Colonic mucosa (tissue), 4 donors: ENCODE results near the gene PLEKHH2. TPM values are rescaled to one million over a fixed set of nuclear protein-coding genes. Genes with fewer than 3 reads are reported as not detected.

Source experiments
- DNase-seq: peaks from one replicate; pipeline ENCODE4 v3.0.0-alpha.2; 2020
- H3K27ac ChIP-seq: fragments of 200-600 bp; one replicate; pipeline ENCODE4 v1.8.0; 2021
- H3K27me3 ChIP-seq: fragments of 200-600 bp; one replicate; pipeline ENCODE4 v1.8.0; 2021
- H3K36me3 ChIP-seq: fragments of 200-600 bp; one replicate; pipeline ENCODE4 v1.8.0; 2021
- H3K4me1 ChIP-seq: fragments of 200-600 bp; one replicate; pipeline ENCODE4 v1.8.0; 2021; ENCODE audit warnings: mild to moderate bottlenecking
- H3K4me3 ChIP-seq: fragments of 200-600 bp; one replicate; pipeline ENCODE4 v1.8.0; 2021
- H3K9ac ChIP-seq, 2 donors: one replicate each; pipeline ENCODE4 v1.7.0; 2013; ENCODE audit warnings: control low read depth in 2 of 2, low read depth in 2 of 2, low read length in 2 of 2
- H3K9me3 ChIP-seq: fragments of 200-600 bp; one replicate; pipeline ENCODE4 v1.8.0; 2021
- CTCF ChIP-seq: fragments of 200-600 bp; IDR thresholded peaks from one replicate; pipeline ENCODE4 v1.8.0; 2022; ENCODE audit warnings: antibody characterized with exemption, mild to moderate bottlenecking
- intact Hi-C: fragments of 100-400 bp; cut with DNase I; formaldehyde crosslinking; loops from one replicate; pipeline ENCODE4 v1.14.1; 2022
- total RNA-seq, 2 donors: library from RNA; stranded (reverse); fragmentation: NEBNext Ultra II Directional in 1 of 2; extraction: Animal tissue kit (Norgen Biotek cat#: 25700) in 1 of 2; gene quantifications; one replicate each; pipeline ENCODE4 v1.2.1, GENCODE V29; 2021
- donor health status: healthy.
- donor health status: DM: no; HTN: no; CAD: no.
- donor health status: DM: no; HTN: no; CAD: no.

PLEKHH2 gene
- total RNA-seq, 2 donors from 2014 or later = 1.6 to 5.5 TPM

DNA sequence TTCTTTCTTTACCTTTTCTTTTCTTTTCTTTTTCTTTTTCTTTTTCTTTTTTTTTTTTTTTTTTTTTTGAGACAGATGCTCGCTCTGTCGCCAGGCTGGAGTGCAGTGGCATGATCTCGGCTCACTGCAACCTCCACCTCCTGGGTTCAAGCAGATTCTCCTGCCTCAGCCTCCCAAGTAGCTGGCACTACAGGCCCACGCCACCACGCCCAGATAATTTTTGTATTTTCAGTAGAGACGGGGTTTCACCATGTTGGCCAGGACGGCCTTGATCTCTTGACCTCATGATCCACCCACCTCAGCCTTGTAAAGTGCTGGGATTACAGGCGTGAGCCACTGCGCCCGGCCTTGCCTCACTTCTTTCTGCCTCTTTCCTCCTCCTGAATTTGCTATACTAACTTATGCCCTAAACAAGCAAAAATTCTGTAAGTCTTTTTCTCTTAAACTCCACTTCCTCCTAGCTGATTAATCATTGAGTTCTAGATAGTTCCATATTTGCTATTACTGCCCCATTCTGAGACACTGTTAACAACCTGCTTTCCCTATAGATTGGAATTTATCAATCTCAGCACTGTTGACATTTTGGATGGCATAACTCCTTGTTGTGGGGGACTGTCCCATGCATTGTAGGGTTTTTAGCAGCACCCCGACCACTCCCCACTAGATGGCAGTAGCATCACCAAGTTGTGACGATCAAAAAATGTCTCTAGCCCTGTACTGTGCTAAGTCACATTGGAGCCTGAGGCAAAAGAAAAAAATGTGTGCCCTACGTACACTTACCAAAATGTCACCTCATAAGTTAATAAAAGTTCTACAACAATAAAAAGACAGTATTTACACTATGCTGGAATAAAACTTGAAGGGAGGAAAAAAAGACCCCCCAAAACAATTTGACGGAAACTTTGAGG lies 24.8 kb upstream of the PLEKHH2 start:
- H3K9ac ChIP-seq = no peak overlapping the region

GRCh38 chr2:43612944-43613343 lies 24.1 kb upstream of the PLEKHH2 start:
- intact Hi-C loops = loop anchor here (10.0 kb wide), 1 partner anchor 282 kb away; no protein-coding TSS in a partner anchor
- Histone ChIP-seq H3K9ac (no peak overlapping the region), H3K36me3 (no peaks in the 10 kb centered on the region), H3K4me3 (no peak overlapping the region), H3K27me3 (no peaks in the 10 kb centered on the region), H3K9me3 (no peaks in the 10 kb centered on the region), H3K4me1 (no peaks in the 10 kb centered on the region), H3K27ac (no peak overlapping the region)
- DNase-seq = no peak
- TF ChIP-seq CTCF = no peak

More for the DNA sequence above, 24.8 kb upstream of the PLEKHH2 start:
- TF ChIP-seq CTCF = peak; percentile 75
- H3K27ac ChIP-seq = no peak overlapping the region
- no peak overlapping the region for H3K4me3 ChIP-seq
- peak; percentile 77 for DNase-seq
- no peaks in the 10 kb centered on the region for H3K4me1 ChIP-seq
- no peaks in the 10 kb centered on the region for H3K36me3 ChIP-seq
- no peaks in the 10 kb centered on the region for H3K9me3 ChIP-seq
- H3K27me3 ChIP-seq = no peaks in the 10 kb centered on the region
- intact Hi-C loops = loop anchor here (10.0 kb wide), 1 partner anchor 283 kb away; no protein-coding TSS in a partner anchor

DNA sequence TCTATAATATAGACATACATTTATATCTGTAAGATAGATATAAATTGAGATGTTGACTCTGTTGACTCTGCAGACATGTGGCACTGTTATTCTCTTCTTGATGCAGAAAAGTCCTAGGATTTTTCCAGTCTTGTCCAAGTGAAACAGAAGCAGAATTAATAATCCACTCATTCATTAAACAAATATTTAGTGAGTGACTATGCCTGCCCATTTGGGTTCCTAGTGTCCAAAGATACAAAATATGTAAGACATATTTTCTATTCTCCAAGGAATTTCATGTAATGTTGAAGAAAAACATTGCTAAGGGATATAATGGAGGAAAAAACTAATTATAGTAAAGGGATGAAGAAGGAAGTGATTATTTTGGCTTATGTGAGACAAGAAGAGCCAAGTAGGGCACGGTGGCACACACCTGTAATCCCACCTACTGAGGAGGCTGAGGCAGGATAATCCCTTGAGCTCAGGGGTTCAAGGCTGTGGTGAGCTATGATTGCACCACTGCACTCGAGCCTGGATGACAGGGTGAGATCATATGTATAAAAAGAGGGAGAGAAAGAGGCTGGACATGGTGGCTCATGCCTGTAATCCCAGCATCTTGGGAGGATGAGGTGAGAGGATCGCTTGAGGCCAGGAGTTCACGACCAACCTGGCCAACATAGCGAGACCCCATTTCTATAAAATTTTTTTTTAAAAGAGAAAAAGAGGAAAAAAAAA lies 19.9 kb upstream of the PLEKHH2 start:
- Histone ChIP-seq H3K27me3 (no peaks in the 10 kb centered on the region), H3K9me3 (no peaks in the 10 kb centered on the region), H3K4me3 (no peak overlapping the region), H3K9ac (no peak overlapping the region), H3K27ac (no peak overlapping the region), H3K4me1 (no peaks in the 10 kb centered on the region), H3K36me3 (no peaks in the 10 kb centered on the region)
- no peak for TF ChIP-seq CTCF
- intact Hi-C loops = loop anchor here (10.0 kb wide), 1 partner anchor 278 kb away; no protein-coding TSS in a partner anchor
- DNase-seq = no peak

DNA sequence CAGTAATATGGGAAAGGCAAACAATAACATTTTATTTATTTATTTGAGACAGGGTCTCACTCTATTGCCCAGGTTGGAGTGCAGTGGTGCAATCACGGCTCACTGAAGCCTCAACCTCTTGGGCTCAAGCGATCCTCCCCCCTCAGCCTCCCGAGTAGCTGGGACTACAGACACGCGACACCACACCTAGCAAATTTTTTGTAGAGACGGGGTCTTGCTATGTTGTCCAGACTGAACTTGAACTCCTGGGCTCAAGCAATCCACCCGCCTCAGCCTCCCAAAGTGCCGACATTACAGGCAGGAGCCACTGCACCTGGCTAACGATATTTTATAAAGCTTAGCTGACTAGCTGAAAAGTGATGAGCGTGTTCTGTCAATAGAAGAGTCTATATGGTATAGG lies 17.5 kb upstream of the PLEKHH2 start:
- Histone ChIP-seq H3K4me3 (no peak overlapping the region), H3K4me1 (no peaks in the 10 kb centered on the region), H3K27ac (no peak overlapping the region), H3K9ac (no peak overlapping the region), H3K9me3 (no peaks in the 10 kb centered on the region), H3K36me3 (no peaks in the 10 kb centered on the region), H3K27me3 (no peaks in the 10 kb centered on the region)
- intact Hi-C loops = loop anchor here (10.0 kb wide), 1 partner anchor 275 kb away; no protein-coding TSS in a partner anchor
- no peak for DNase-seq
- no peak for TF ChIP-seq CTCF

GRCh38 chr2:43622931-43623451 lies 14.1 kb upstream of the PLEKHH2 start:
- H3K9me3 ChIP-seq = no peaks in the 10 kb centered on the region
- intact Hi-C loops = no loop called here
- no peak overlapping the region for H3K4me3 ChIP-seq
- no peak overlapping the region for H3K9ac ChIP-seq
- H3K27ac ChIP-seq = no peak overlapping the region
- H3K4me1 ChIP-seq = no peaks in the 10 kb centered on the region
- no peaks in the 10 kb centered on the region for H3K27me3 ChIP-seq
- no peak for DNase-seq
- H3K36me3 ChIP-seq = no peaks in the 10 kb centered on the region
- TF ChIP-seq CTCF = no peak
